ENCODE data around the gene SLC39A12.

SLC39A12 gene

GRCh38 chr10:18059826-18060559 lies 108.3 kb downstream of the SLC39A12 start:
- Histone ChIP-seq H3K4me1 (ENCODE audit: insufficient read depth, low read length) (no peaks in the 10 kb centered on the region), H3K27ac (ENCODE audit: low read depth, low read length) (no peak overlapping the region), H3K4me3 (ENCODE audit: low read length) (no peak overlapping the region), H3K36me3 (ENCODE audit: insufficient read depth, low read length) (no peaks in the 10 kb centered on the region), H3K9me3 (ENCODE audit: insufficient read depth, low read depth, low read length) (no peaks in the 10 kb centered on the region), H3K27me3 (ENCODE audit: insufficient read depth, low read length) (no peaks in the 10 kb centered on the region), H3K9ac (ENCODE audit: low read depth, low read length) (no peak overlapping the region)
- 90% methylated on average over 17 of the region's 19 CpGs for WGBS

- WGBS: 82% methylated on average over 4 of the region's 4 CpGs
- no peaks in the 10 kb centered on the region for H3K27me3 ChIP-seq (ENCODE audit: insufficient read depth, low read length)
These were observed 115.2 kb downstream of the SLC39A12 start for GRCh38 chr10:18066947-18067346.

DNA sequence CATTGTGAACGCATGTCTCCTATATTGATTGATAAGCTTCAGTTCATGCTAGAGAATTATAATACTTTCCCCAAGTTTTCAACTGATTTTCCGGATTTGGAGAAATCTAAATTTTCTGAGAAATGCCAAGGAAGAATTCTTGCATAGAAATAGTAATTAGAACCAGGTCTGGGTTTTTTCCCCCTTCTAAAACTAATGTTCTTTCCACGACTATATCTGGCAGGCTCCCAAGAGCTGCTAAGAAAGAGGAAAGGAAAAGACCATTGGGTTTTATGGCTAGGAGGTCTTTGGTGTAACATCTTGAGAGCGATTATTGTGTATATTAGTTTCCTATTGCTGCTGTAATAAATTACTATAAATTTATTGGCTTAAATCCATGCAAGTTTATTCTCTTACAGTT lies 116.7 kb downstream of the SLC39A12 start:
- Histone ChIP-seq H3K27ac (ENCODE audit: low read depth, low read length) (no peak overlapping the region), H3K4me1 (ENCODE audit: insufficient read depth, low read length) (no peaks in the 10 kb centered on the region), H3K4me3 (ENCODE audit: low read length) (no peak overlapping the region), H3K27me3 (ENCODE audit: insufficient read depth, low read length) (no peaks in the 10 kb centered on the region), H3K9ac (ENCODE audit: low read depth, low read length) (no peak overlapping the region), H3K9me3 (ENCODE audit: insufficient read depth, low read depth, low read length) (no peaks in the 10 kb centered on the region), H3K36me3 (ENCODE audit: insufficient read depth, low read length) (no peaks in the 10 kb centered on the region)
- WGBS: 100% methylated on average over 3 of the region's 4 CpGs

More at GRCh38 chr10:18066947-18067346, 115.2 kb downstream of the SLC39A12 start:
- Histone ChIP-seq H3K36me3 (ENCODE audit: insufficient read depth, low read length) (no peaks in the 10 kb centered on the region), H3K4me1 (ENCODE audit: insufficient read depth, low read length) (no peaks in the 10 kb centered on the region), H3K27ac (ENCODE audit: low read depth, low read length) (no peak overlapping the region), H3K9me3 (ENCODE audit: insufficient read depth, low read depth, low read length) (no peaks in the 10 kb centered on the region), H3K4me3 (ENCODE audit: low read length) (no peak overlapping the region), H3K9ac (ENCODE audit: low read depth, low read length) (no peak overlapping the region)

- no peaks in the 10 kb centered on the region for H3K27me3 ChIP-seq (ENCODE audit: insufficient read depth, low read length)
- no peak overlapping the region for H3K9ac ChIP-seq (ENCODE audit: low read depth, low read length)
- H3K4me3 ChIP-seq (ENCODE audit: low read length): no peak overlapping the region
- no peaks in the 10 kb centered on the region for H3K36me3 ChIP-seq (ENCODE audit: insufficient read depth, low read length)
- H3K9me3 ChIP-seq (ENCODE audit: insufficient read depth, low read depth, low read length): no peaks in the 10 kb centered on the region
- no peak overlapping the region for H3K27ac ChIP-seq (ENCODE audit: low read depth, low read length)
- no peaks in the 10 kb centered on the region for H3K4me1 ChIP-seq (ENCODE audit: insufficient read depth, low read length)
- WGBS: 87% methylated on average over 2 of the region's 2 CpGs
These were observed 119.9 kb downstream of the SLC39A12 start for GRCh38 chr10:18071591-18071990.

DNA sequence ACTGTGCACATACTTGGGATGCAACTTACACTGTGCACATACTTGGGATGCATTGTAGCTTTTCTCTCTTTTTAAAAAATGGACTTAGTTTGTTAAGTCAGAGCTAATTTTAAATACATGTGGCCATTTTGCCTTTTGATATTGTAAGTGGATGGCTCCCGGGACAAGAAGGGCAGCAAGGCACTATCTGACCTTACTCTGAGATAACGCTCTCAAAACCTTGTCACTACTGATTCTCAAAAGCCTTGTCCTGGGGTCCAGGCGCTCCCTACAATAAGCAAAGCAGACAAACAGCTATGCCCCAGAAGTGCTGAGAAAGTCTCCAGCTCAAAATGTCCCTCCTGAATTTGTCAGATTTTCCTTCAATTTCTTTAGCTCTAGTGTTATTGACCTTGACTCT lies 121.6 kb downstream of the SLC39A12 start:
- H3K27ac ChIP-seq (ENCODE audit: low read depth, low read length): no peak overlapping the region
- no peaks in the 10 kb centered on the region for H3K27me3 ChIP-seq (ENCODE audit: insufficient read depth, low read length)
- 96% methylated on average over 3 of the region's 3 CpGs for WGBS
- H3K36me3 ChIP-seq (ENCODE audit: insufficient read depth, low read length): no peaks in the 10 kb centered on the region
- peaks cover 3% of the 10 kb centered on the region; the same call in 1 of the 2 replicates for H3K4me1 ChIP-seq (ENCODE audit: insufficient read depth, low read length)
- no peak overlapping the region for H3K4me3 ChIP-seq (ENCODE audit: low read length)
- no peaks in the 10 kb centered on the region for H3K9me3 ChIP-seq (ENCODE audit: insufficient read depth, low read depth, low read length)
- no peak overlapping the region for H3K9ac ChIP-seq (ENCODE audit: low read depth, low read length)

DNA sequence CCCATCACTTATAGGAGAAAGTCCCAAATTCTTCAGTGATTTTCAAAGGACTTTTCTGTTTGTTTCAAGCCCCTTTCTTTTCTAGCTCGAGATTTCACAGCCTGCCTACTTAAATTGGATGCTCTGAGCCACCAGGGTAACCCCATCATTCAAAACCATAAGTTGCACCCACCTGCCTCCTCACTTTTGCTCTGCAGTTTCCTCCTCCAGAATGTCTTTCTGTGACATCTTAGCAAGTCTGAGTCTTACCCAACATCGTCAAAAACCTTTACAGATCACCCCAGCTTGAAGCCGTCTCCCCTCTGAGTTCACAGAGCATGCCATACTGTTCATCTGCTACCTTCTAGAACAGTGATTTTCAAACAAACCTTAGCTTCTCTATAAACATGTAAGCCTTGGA lies 124.2 kb downstream of the SLC39A12 start:
- H3K27ac ChIP-seq (ENCODE audit: low read depth, low read length): no peak overlapping the region
- H3K36me3 ChIP-seq (ENCODE audit: insufficient read depth, low read length): no peaks in the 10 kb centered on the region
- H3K4me1 ChIP-seq (ENCODE audit: insufficient read depth, low read length): peaks cover 20% of the 10 kb centered on the region
- H3K4me3 ChIP-seq (ENCODE audit: low read length): no peak overlapping the region
- no peak overlapping the region for H3K9ac ChIP-seq (ENCODE audit: low read depth, low read length)
- no peaks in the 10 kb centered on the region for H3K27me3 ChIP-seq (ENCODE audit: insufficient read depth, low read length)
- no peaks in the 10 kb centered on the region for H3K9me3 ChIP-seq (ENCODE audit: insufficient read depth, low read depth, low read length)
- 89% methylated on average over 3 of the region's 3 CpGs for WGBS

DNA sequence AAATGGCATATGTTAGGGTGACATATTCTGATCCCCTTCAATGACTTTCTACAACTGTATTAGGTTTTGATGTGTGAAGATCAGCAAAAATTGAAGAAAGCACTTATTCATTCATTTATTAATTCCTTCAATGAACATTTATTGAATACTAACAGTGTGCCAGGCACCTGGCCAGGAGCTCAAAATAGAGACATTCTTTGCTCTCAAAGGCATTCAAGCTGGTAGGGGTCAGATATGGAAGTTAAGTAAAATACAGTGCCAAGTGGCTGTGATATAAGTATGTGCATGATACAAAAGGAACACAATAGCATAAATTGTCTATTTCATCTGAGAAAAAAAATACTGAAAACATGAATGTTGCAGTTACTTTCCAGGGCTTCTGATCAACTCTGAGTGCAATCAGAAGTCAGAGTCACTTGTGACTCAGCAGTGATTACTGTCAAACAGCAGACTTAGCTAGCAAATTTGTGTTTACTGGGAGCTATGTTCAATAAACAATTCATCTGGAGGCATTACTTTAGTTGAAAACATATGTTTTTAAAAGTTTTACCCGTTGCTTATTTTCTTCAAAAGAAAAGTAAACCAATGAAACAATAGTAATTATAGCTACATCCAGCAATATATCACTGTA lies 128.1 kb downstream of the SLC39A12 start:
- H3K4me3 ChIP-seq (ENCODE audit: low read length): no peak overlapping the region
- no CpG with 5 or more reads among the region's 1 CpG for WGBS
- H3K27ac ChIP-seq (ENCODE audit: low read depth, low read length): no peak overlapping the region
- no peak overlapping the region for H3K9ac ChIP-seq (ENCODE audit: low read depth, low read length)
- peaks cover 20% of the 10 kb centered on the region for H3K4me1 ChIP-seq (ENCODE audit: insufficient read depth, low read length)
- no peaks in the 10 kb centered on the region for H3K9me3 ChIP-seq (ENCODE audit: insufficient read depth, low read depth, low read length)
- H3K36me3 ChIP-seq (ENCODE audit: insufficient read depth, low read length): no peaks in the 10 kb centered on the region
- H3K27me3 ChIP-seq (ENCODE audit: insufficient read depth, low read length): no peaks in the 10 kb centered on the region

DNA sequence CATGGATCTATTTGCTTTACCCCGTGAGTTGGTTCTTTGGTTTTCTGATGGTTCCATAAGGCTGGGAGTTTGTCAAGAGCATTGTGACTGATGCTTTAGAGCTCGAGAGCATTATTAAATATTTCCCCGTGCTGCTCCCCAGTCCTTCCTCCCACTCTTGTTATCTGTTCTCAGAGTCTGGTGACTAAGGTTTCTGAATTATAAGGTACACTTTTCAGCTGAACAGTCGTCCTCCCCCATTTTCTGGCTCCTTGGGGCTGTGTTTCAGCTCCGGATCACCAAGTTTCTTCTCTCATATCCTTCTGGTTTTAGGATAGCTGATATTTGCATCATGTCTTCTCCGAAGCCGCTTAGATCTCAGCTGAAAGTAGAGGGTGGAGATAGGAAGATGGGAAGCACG lies 130.7 kb downstream of the SLC39A12 start:
- Histone ChIP-seq H3K27ac (ENCODE audit: low read depth, low read length) (no peak overlapping the region), H3K9ac (ENCODE audit: low read depth, low read length) (no peak overlapping the region), H3K27me3 (ENCODE audit: insufficient read depth, low read length) (no peaks in the 10 kb centered on the region), H3K4me1 (ENCODE audit: insufficient read depth, low read length) (peaks cover 20% of the 10 kb centered on the region), H3K36me3 (ENCODE audit: insufficient read depth, low read length) (no peaks in the 10 kb centered on the region), H3K4me3 (ENCODE audit: low read length) (no peak overlapping the region), H3K9me3 (ENCODE audit: insufficient read depth, low read depth, low read length) (no peaks in the 10 kb centered on the region)
- whole genome bisulfite sequencing: 91% methylated on average over 7 of the region's 8 CpGs

DNA sequence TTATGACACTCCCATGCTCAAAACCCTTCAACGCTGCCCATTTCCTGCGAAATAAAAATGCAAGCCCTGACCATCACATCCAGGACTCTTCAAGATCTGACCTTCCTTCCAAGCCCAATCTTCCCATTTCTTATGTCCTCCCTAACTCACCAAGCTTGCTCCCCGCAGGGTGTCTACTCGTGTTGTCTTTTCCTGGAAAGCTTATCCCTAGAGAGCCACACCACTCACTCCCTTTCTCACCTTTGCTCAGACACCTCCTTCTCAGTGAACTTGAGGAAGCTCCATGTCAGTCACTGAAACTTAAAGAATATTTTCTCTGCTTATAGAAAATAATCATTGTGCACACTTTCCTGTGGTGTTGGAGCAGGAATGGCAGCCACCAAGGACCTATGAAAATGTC lies 134.1 kb downstream of the SLC39A12 start:
- H3K9me3 ChIP-seq (ENCODE audit: insufficient read depth, low read depth, low read length): no peaks in the 10 kb centered on the region
- 87% methylated on average over 4 of the region's 4 CpGs for WGBS

DNA sequence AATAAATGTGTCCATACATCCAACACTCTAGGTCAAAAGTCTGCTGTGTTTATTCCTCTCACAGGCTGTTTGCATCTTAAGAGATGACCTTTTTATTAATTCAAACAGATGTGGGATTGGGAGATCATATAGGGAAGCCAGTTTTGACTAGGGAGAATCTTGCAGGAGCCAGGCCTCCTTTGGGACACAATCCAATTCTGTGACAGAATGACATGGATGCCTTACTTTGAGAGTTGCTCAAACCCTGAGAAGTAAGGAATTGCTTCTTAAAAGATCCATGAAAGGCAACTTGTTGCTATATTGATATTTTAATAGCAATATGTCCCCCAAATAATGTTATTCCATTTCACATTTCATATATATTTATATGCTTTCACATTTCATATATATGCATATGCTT lies 135.0 kb downstream of the SLC39A12 start:
- no peak overlapping the region for H3K27ac ChIP-seq (ENCODE audit: low read depth, low read length)
- no peak overlapping the region for H3K9ac ChIP-seq (ENCODE audit: low read depth, low read length)
- H3K4me3 ChIP-seq (ENCODE audit: low read length): no peak overlapping the region
- H3K27me3 ChIP-seq (ENCODE audit: insufficient read depth, low read length): no peaks in the 10 kb centered on the region
- H3K9me3 ChIP-seq (ENCODE audit: insufficient read depth, low read depth, low read length): no peaks in the 10 kb centered on the region
- no peaks in the 10 kb centered on the region for H3K4me1 ChIP-seq (ENCODE audit: insufficient read depth, low read length)
- H3K36me3 ChIP-seq (ENCODE audit: insufficient read depth, low read length): no peaks in the 10 kb centered on the region

More for the DNA sequence above, 134.1 kb downstream of the SLC39A12 start:
- Histone ChIP-seq H3K36me3 (ENCODE audit: insufficient read depth, low read length) (no peaks in the 10 kb centered on the region), H3K4me1 (ENCODE audit: insufficient read depth, low read length) (no peaks in the 10 kb centered on the region), H3K9ac (ENCODE audit: low read depth, low read length) (no peak overlapping the region), H3K27me3 (ENCODE audit: insufficient read depth, low read length) (no peaks in the 10 kb centered on the region), H3K4me3 (ENCODE audit: low read length) (no peak overlapping the region), H3K27ac (ENCODE audit: low read depth, low read length) (no peak overlapping the region)

DNA sequence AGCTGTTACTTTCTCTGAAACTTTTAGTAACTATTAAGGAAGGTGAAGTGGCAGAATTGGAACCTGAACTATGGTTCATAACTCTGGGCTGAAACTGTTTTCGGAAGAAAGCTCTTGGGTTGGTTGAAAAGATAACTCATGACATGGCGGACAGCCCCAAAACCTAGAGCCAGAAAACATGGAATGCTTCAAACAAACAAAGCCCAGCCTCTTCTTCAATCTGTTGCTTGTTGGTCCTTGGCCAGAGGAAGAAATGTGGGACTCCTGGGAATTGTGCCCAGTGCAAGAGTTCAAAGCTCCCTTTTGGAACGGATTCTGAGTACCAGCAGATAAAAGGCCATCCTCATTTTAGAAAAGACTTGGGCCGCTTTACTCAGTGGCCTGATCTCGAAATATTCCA lies 135.6 kb downstream of the SLC39A12 start:
- no peak overlapping the region for H3K4me3 ChIP-seq (ENCODE audit: low read length)
- no peak overlapping the region for H3K27ac ChIP-seq (ENCODE audit: low read depth, low read length)
- 98% methylated on average over 5 of the region's 5 CpGs for WGBS
- no peaks in the 10 kb centered on the region for H3K36me3 ChIP-seq (ENCODE audit: insufficient read depth, low read length)
- H3K9ac ChIP-seq (ENCODE audit: low read depth, low read length): no peak overlapping the region
- no peaks in the 10 kb centered on the region for H3K4me1 ChIP-seq (ENCODE audit: insufficient read depth, low read length)
- H3K9me3 ChIP-seq (ENCODE audit: insufficient read depth, low read depth, low read length): no peaks in the 10 kb centered on the region
- no peaks in the 10 kb centered on the region for H3K27me3 ChIP-seq (ENCODE audit: insufficient read depth, low read length)
